DND-41 (cell line): ENCODE results near the gene NRXN2.

Experiments used
- ATAC-seq: fragments of 200-7000 bp; cut with Tn5 transposase; 3 replicates; pipeline ENCODE4 v1.9.1; 2021; ENCODE audit warnings: low read depth; ENCODE audit not compliant: insufficient read depth
- DNase-seq: peaks from one replicate; pipeline ENCODE4 v3.0.0-alpha.2; 2020
- H2AFZ ChIP-seq: 2 replicates; pipeline ENCODE4 v1.6.0; 2012; ENCODE audit warnings: low read depth, low read length
- H3K27ac ChIP-seq: 2 replicates; pipeline ENCODE4 v1.5.1; 2012; ENCODE audit warnings: low read length, inconsistent platforms
- H3K27me3 ChIP-seq: fragments of 200-600 bp; sonication (generic); 2 replicates; pipeline ENCODE4 v1.6.0; 2012; ENCODE audit warnings: low read length, mild to moderate bottlenecking, inconsistent platforms; ENCODE audit not compliant: insufficient read depth, poor library complexity
- H3K36me3 ChIP-seq: 2 replicates; pipeline ENCODE4 v1.5.1; 2012; ENCODE audit warnings: low read length, inconsistent platforms; ENCODE audit not compliant: insufficient read depth
- H3K4me1 ChIP-seq: 2 replicates; pipeline ENCODE4 v1.5.1; 2012; ENCODE audit warnings: mild to moderate bottlenecking, low read length; ENCODE audit not compliant: insufficient read depth
- H3K4me2 ChIP-seq: 2 replicates; pipeline ENCODE4 v1.6.0; 2012; ENCODE audit warnings: mild to moderate bottlenecking, moderate library complexity, low read length, inconsistent platforms; ENCODE audit not compliant: insufficient read depth
- H3K4me3 ChIP-seq, 2 experiments: fragments of 200-600 bp in 1 of 2; shearing (Covaris generic) in 1 of 2; 2 replicates each; pipeline ENCODE4 v1.5.1; 2012 to 2016; ENCODE audit warnings: inconsistent platforms in 2 of 2, low read length in 2 of 2, mild to moderate bottlenecking in 2 of 2, low read depth in 1 of 2, moderate library complexity in 1 of 2
- H3K79me2 ChIP-seq: 2 replicates; pipeline ENCODE4 v1.6.0; 2012; ENCODE audit warnings: low read length, inconsistent platforms; ENCODE audit not compliant: insufficient read depth
- H3K9ac ChIP-seq: 2 replicates; pipeline ENCODE4 v1.6.0; 2012; ENCODE audit warnings: low read depth, mild to moderate bottlenecking, inconsistent platforms, low read length, moderate library complexity
- H3K9me3 ChIP-seq: 2 replicates; pipeline ENCODE4 v1.5.1; 2012; ENCODE audit warnings: low read length, moderate library complexity, mild to moderate bottlenecking, inconsistent platforms; ENCODE audit not compliant: insufficient read depth, severe bottlenecking
- H4K20me1 ChIP-seq: 2 replicates; pipeline ENCODE4 v1.6.0; 2012; ENCODE audit warnings: low read length; ENCODE audit not compliant: insufficient read depth
- CTCF ChIP-seq: IDR thresholded peaks from 2 replicates; pipeline ENCODE4 v1.5.1; 2012; ENCODE audit warnings: borderline replicate concordance, low read length, moderate library complexity, mild to moderate bottlenecking; ENCODE audit not compliant: poor library complexity, severe bottlenecking; ENCODE audit errors: extremely low read depth
- EZH2 ChIP-seq: IDR thresholded peaks from 3 replicates; pipeline ENCODE4 v1.6.1; 2012; ENCODE audit warnings: borderline replicate concordance, low read depth, mild to moderate bottlenecking, moderate library complexity, low read length, inconsistent platforms; ENCODE audit not compliant: severe bottlenecking

Gene NRXN2

GRCh38 chr11:64743591-64744543 is 20.9 kb upstream of the NRXN2 start, which contains the start of gene RASGRP2:
TSS of gene RASGRP2 (minus strand) at chr11:64744142. CDS start at chr11:64742866, 1,276 bp downstream.
- Histone ChIP-seq H3K9me3 (no peaks in the 10 kb centered on the region), H3K27ac (peak within 1 kb of the TSS; percentile 99), H2AFZ (no peak within 1 kb of the TSS), H3K79me2 (no peaks in the 10 kb centered on the region), H3K9ac (peak within 1 kb of the TSS; percentile 92), H3K36me3 (no peaks in the 10 kb centered on the region), H3K4me1 (peaks cover 34% of the 10 kb centered on the region), H3K4me3 (peak within 1 kb of the TSS; percentile 24 to 65; a peak in 3 of 4 replicates), H3K27me3 (no peaks in the 10 kb centered on the region), H3K4me2 (peak within 1 kb of the TSS; percentile 77), H4K20me1 (no peaks in the 10 kb centered on the region)
- ATAC-seq (no peak), DNase-seq (peak; percentile 58)
- no peak for TF ChIP-seq EZH2
- TF ChIP-seq CTCF: peak; percentile 69

- DNase-seq: peak; percentile 29
- H3K79me2 ChIP-seq: no peaks in the 10 kb centered on the region
- H2AFZ ChIP-seq: no peak overlapping the region
- no peak overlapping the region for H3K9ac ChIP-seq
- H3K9me3 ChIP-seq: no peaks in the 10 kb centered on the region
- no peaks in the 10 kb centered on the region for H3K36me3 ChIP-seq
- peak overlapping the region; percentile 77; the same call in 1 of the 2 replicates for H3K4me2 ChIP-seq
- H3K4me3 ChIP-seq: no peak overlapping the region
- no peak for ATAC-seq
- no peaks in the 10 kb centered on the region for H3K27me3 ChIP-seq
- H4K20me1 ChIP-seq: no peaks in the 10 kb centered on the region
- no peak overlapping the region for H3K27ac ChIP-seq
- peaks cover 34% of the 10 kb centered on the region for H3K4me1 ChIP-seq
- TF ChIP-seq CTCF: peak; percentile 52
- TF ChIP-seq EZH2: no peak
These were observed 20.0 kb upstream of the NRXN2 start for GRCh38 chr11:64742889-64743590.

- ATAC-seq (no peak), DNase-seq (no peak)
- no peaks in the 10 kb centered on the region for H3K36me3 ChIP-seq
- H4K20me1 ChIP-seq: no peaks in the 10 kb centered on the region
- H3K27me3 ChIP-seq: no peaks in the 10 kb centered on the region
- H3K79me2 ChIP-seq: no peaks in the 10 kb centered on the region
- no peaks in the 10 kb centered on the region for H3K9me3 ChIP-seq
- no peak overlapping the region for H3K9ac ChIP-seq
- peaks cover 34% of the 10 kb centered on the region for H3K4me1 ChIP-seq
- no peak overlapping the region for H3K4me3 ChIP-seq
- no peak overlapping the region for H2AFZ ChIP-seq
- no peak for TF ChIP-seq EZH2
- TF ChIP-seq CTCF: no peak
- H3K4me2 ChIP-seq: 0 out of 2 replicates have a peak overlapping the region, but pooled peaks have one; percentile 10
- no peak overlapping the region for H3K27ac ChIP-seq
These were observed 19.3 kb upstream of the NRXN2 start for GRCh38 chr11:64742087-64742888.
